ENCODE measurements around the gene MIER2. TPM values are rescaled to one million over a fixed set of nuclear protein-coding genes. Genes with fewer than 3 reads are reported as not detected.

Gene MIER2
- total and polyA plus RNA-seq, 5 donors = 14.7 to 23.1 (median 16.5) TPM

DNA sequence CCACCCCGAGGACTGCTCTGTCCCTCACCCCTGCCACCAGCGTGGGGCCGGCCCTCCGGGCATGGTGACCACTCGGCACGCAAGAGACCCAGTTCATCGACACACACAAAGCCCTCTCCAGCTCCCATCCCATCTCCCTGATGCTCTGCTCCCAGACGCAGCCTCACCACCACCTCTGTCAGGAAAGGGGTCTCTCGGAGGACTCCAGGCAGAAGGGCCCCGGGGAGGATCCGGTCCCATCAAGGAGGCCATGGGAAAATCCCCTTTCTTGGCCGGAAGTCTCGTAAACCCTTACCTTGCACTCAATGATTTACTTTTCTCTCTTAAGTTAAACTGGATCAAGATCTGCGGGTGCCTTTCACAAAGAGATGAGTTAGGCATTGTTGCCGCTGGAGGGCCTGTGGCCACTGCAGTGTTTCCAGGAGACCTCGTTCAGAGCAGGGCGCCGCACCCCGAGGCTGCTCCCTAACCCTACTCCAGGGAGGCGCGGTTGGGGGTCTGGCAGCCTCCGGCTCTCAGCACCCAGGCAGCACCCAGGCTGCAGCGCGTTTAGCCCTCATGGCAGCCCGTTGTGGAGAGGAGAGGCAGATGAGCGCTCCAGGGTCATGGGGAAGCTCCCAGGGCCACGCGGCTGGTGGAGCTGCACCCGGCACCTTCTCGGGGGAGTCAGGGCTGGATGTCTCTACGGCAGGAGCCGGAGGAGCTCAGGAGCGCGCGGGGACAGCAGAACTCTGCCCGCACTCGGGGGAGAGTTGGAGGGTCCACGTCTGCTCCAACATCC lies 33.4 kb upstream of the MIER2 start:
- Histone ChIP-seq H3K9me3 (ENCODE audit: control insufficient read depth, low read length) (no peaks in the 10 kb centered on the region), H3K4me3 (ENCODE audit: low read length) (no peak overlapping the region), H3K4me1 (ENCODE audit: control insufficient read depth, insufficient read depth, low read length) (no peaks in the 10 kb centered on the region), H3K27ac (ENCODE audit: low read length) (no peak overlapping the region), H3K27me3 (ENCODE audit: control insufficient read depth, insufficient read depth) (no peaks in the 10 kb centered on the region)
- DNase-seq (no peak), ATAC-seq (no peak)
- WGBS = 70% methylated on average over 38 of the region's 38 CpGs
- intact Hi-C loops (cut with DNase I) = no loop called here

DNA sequence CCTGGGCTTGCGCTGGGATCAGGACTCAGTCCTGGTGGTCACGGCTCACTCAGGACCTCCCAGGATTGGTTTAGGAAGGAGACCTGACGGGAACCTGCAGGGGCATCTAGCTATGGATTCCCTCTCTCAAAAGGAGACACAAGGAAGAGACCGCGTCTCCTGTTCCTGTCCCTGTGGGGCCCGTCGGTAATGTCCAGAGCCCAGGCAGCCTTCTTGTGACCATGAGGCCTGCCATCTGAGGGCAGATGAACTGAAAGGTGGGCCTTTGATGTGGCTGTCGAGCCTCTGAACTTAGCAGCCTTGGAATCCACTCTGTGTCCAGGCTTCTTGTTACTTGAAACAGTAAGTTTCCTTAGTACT lies 31.5 kb upstream of the MIER2 start:
- no peaks in the 10 kb centered on the region for H3K27me3 ChIP-seq (ENCODE audit: control insufficient read depth, insufficient read depth)
- intact Hi-C loops (cut with DNase I) = no loop called here

DNA sequence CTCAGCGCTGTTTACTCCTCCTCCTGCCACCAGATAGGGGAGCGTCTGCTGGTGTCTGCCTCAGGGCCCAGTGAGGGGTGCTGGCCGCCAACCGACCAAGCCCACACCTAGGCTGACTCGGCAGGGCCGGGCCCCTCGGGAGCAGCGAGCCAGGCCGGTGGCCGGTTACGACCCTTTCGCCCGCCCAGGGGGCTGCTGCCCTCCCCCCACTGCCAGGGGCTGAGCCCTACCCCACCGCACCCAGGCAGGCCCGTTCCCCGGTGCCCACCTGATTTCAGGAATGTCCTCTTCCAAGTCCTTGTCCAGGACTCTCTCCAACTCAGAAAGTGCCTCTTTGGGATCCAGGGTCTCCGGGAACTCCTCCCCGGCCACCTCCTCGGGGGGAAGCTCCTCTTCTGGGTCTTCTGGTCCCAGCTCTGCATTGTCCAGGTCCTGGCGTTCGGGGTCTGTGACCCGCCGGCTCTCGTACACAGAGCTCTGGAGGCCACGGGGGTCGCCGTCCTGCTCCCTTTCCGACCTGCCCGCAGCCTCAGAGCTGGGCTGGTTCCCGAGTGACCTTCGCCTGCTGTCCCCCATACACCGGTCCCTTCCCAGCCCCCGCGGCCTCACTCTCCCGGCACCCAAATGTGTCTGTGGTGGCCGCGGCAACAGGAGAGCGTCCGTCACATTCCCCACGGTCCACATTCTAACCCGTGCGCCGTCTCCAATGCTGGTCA lies 31.0 kb upstream of the MIER2 start:
- intact Hi-C loops (cut with DNase I) = no loop called here
- Histone ChIP-seq H3K27ac (ENCODE audit: low read length) (no peak overlapping the region), H3K4me1 (ENCODE audit: control insufficient read depth, insufficient read depth, low read length) (no peaks in the 10 kb centered on the region), H3K27me3 (ENCODE audit: control insufficient read depth, insufficient read depth) (no peaks in the 10 kb centered on the region), H3K9me3 (ENCODE audit: control insufficient read depth, low read length) (no peaks in the 10 kb centered on the region), H3K4me3 (ENCODE audit: low read length) (no peak overlapping the region)
- WGBS = 82% methylated on average over 43 of the region's 43 CpGs
- no peak for DNase-seq
- ATAC-seq = no peak

More for the DNA sequence above, 31.5 kb upstream of the MIER2 start:
- Histone ChIP-seq H3K4me3 (ENCODE audit: low read length) (no peak overlapping the region), H3K4me1 (ENCODE audit: control insufficient read depth, insufficient read depth, low read length) (no peaks in the 10 kb centered on the region), H3K9me3 (ENCODE audit: control insufficient read depth, low read length) (no peaks in the 10 kb centered on the region), H3K27ac (ENCODE audit: low read length) (no peak overlapping the region)
- WGBS = 95% methylated on average over 8 of the region's 8 CpGs
- ATAC-seq (no peak), DNase-seq (no peak)

- Histone ChIP-seq H3K9me3 (ENCODE audit: control insufficient read depth, low read length) (no peaks in the 10 kb centered on the region), H3K27me3 (ENCODE audit: control insufficient read depth, insufficient read depth) (no peaks in the 10 kb centered on the region), H3K4me3 (ENCODE audit: low read length) (no peak overlapping the region), H3K4me1 (ENCODE audit: control insufficient read depth, insufficient read depth, low read length) (no peaks in the 10 kb centered on the region), H3K27ac (ENCODE audit: low read length) (no peak overlapping the region)
- DNase-seq (no peak), ATAC-seq (no peak)
- WGBS = 74% methylated on average over 17 of the region's 17 CpGs
- intact Hi-C loops (cut with DNase I) = no loop called here
Observed at GRCh38 chr19:374886-375235, 30.3 kb upstream of the MIER2 start.

DNA sequence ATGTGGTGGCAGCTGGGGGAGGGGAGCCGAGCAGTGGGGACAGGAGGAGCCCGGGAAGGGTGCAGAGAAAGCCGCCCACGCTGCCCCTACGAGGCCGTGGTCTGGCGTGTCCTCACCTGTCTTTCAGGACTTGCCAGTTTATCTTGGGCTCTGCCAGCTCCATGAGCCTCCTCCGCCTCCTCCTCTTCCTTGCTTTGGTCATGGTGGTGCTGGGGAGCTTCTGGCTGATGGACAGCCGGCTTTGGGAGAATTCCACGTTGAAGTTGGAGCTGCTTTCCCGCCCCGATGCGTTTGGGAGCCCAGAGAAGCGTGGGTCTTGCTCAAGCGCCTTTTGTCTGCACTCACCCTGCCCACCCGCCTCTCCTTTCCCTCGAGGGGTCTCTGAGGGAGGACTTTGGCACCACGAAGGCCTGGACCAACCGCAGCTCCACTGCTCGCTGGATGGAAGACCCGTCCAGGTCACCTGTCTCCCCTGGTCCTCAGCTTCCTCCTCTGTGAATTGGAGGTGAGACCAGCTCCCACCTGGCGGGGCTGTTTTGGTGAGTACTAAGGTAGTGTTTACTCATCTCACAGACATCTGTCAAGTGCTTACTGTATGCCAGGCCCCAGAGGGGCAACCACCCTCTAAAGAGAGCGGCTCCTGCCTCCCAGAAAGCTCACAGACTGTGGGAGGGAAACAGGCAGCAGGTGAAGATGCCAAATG lies 29.7 kb upstream of the MIER2 start:
- DNase-seq (no peak), ATAC-seq (no peak)
- H3K9me3 ChIP-seq (ENCODE audit: control insufficient read depth, low read length) = no peaks in the 10 kb centered on the region
- no peaks in the 10 kb centered on the region for H3K4me1 ChIP-seq (ENCODE audit: control insufficient read depth, insufficient read depth, low read length)
- H3K4me3 ChIP-seq (ENCODE audit: low read length) = no peak overlapping the region
- intact Hi-C loops (cut with DNase I) = no loop called here
- 71% methylated on average over 23 of the region's 23 CpGs for WGBS
- no peak overlapping the region for H3K27ac ChIP-seq (ENCODE audit: low read length)
- H3K27me3 ChIP-seq (ENCODE audit: control insufficient read depth, insufficient read depth) = no peaks in the 10 kb centered on the region

DNA sequence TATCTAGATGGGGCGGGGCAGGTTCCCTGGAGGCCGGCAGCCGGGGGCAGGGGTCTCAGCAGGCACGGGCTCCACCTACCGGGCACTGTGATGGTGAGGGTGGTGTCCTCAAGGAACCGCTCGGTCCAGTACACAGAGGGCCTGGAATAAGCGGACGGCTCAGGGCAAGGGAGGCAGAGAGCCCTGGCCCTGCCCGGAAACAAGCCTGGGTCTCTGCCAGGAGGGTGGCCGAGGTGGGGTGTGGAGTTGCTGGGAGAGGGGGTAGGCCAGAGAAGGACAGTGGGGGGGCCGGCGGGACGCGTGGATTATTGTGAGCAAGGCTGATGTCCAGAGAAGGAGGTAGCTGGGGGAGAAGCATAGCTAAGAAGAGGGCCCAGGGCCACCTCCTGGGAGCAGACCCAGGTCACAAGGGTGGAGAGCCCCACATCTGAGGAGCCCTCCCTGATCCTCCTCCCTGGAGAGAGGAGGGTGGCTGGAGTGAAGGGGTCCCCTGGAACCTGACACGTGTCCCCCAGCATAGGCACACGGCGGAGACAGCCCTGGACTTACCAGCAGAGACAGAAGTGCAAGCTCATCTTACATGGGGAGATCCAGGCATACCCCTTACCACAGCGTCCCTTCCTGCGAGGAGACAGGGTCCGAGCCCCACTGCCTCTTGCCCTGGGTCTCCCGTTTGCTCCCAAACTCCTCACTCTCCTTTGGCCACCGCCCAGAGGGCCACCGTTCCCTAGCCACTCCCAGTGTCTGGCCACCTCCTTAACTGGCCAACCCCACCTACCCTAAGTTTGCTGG lies 29.0 kb upstream of the MIER2 start:
- Histone ChIP-seq H3K4me3 (ENCODE audit: low read length) (no peak overlapping the region), H3K27ac (ENCODE audit: low read length) (no peak overlapping the region), H3K9me3 (ENCODE audit: control insufficient read depth, low read length) (no peaks in the 10 kb centered on the region), H3K4me1 (ENCODE audit: control insufficient read depth, insufficient read depth, low read length) (no peaks in the 10 kb centered on the region), H3K27me3 (ENCODE audit: control insufficient read depth, insufficient read depth) (no peaks in the 10 kb centered on the region)
- DNase-seq = no peak
- WGBS = 73% methylated on average over 24 of the region's 24 CpGs
- peak in 1 of 2 donors; percentile 23 for ATAC-seq
- intact Hi-C loops (cut with DNase I) = no loop called here

- ATAC-seq (peak; percentile 59 to 71), DNase-seq (peak; percentile 74 to 86 (median 83))
- H3K4me1 ChIP-seq (ENCODE audit: control insufficient read depth, insufficient read depth, low read length) = no peaks in the 10 kb centered on the region
- H3K27ac ChIP-seq (ENCODE audit: low read length) = no peak overlapping the region
- WGBS = 33% methylated on average over 14 of the region's 14 CpGs
- no peaks in the 10 kb centered on the region for H3K9me3 ChIP-seq (ENCODE audit: control insufficient read depth, low read length)
- H3K27me3 ChIP-seq (ENCODE audit: control insufficient read depth, insufficient read depth) = no peaks in the 10 kb centered on the region
- H3K4me3 ChIP-seq (ENCODE audit: low read length) = no peak overlapping the region
- intact Hi-C loops (cut with DNase I) = no loop called here
Observed at GRCh38 chr19:372306-372890, 27.8 kb upstream of the MIER2 start.

DNA sequence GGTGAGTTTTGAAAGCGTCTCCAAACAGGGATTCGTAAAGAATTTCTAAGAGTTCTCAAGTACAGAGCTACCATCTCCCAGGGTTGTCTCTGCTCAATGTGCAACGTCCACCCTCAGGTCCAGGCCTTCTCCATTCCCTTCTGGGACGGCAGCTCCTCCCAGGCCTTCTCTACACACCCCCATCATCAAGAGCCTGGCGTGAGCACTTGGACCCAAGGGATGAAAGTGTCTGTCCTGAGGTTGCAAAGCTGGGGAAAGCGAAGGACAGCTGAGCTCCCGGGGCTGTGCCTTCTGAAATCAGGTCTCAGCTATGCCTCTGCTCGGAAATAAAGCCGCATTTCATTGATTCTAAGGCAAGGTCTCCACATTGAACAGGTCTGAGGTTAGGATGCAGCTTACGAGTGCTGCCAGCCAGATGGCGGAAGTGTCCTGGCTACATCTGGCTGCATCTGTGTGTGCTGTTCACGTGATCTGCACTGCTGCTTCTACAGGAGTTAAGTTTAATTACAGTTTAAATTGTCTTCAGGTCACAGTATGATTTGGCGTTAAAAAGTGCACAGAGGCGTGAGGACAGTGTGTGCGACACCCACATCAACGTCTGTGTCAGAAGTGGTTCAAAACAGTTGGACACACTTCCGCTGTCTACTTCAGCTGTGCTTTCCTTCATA lies 27.0 kb upstream of the MIER2 start:
- no peak for ATAC-seq
- WGBS = 57% methylated on average over 17 of the region's 17 CpGs
- Histone ChIP-seq H3K27ac (ENCODE audit: low read length) (no peak overlapping the region), H3K9me3 (ENCODE audit: control insufficient read depth, low read length) (no peaks in the 10 kb centered on the region), H3K4me1 (ENCODE audit: control insufficient read depth, insufficient read depth, low read length) (no peaks in the 10 kb centered on the region), H3K27me3 (ENCODE audit: control insufficient read depth, insufficient read depth) (no peaks in the 10 kb centered on the region), H3K4me3 (ENCODE audit: low read length) (no peak overlapping the region)
- no peak for DNase-seq
- intact Hi-C loops (cut with DNase I) = no loop called here

GRCh38 chr19:370641-371330 lies 26.2 kb upstream of the MIER2 start:
- no peak overlapping the region for H3K27ac ChIP-seq (ENCODE audit: low read length)
- no peaks in the 10 kb centered on the region for H3K27me3 ChIP-seq (ENCODE audit: control insufficient read depth, insufficient read depth)
- DNase-seq (no peak), ATAC-seq (no peak)
- WGBS = 85% methylated on average over 43 of the region's 43 CpGs
- intact Hi-C loops (cut with DNase I) = no loop called here
- no peaks in the 10 kb centered on the region for H3K4me1 ChIP-seq (ENCODE audit: control insufficient read depth, insufficient read depth, low read length)
- H3K9me3 ChIP-seq (ENCODE audit: control insufficient read depth, low read length) = no peaks in the 10 kb centered on the region
- no peak overlapping the region for H3K4me3 ChIP-seq (ENCODE audit: low read length)

DNA sequence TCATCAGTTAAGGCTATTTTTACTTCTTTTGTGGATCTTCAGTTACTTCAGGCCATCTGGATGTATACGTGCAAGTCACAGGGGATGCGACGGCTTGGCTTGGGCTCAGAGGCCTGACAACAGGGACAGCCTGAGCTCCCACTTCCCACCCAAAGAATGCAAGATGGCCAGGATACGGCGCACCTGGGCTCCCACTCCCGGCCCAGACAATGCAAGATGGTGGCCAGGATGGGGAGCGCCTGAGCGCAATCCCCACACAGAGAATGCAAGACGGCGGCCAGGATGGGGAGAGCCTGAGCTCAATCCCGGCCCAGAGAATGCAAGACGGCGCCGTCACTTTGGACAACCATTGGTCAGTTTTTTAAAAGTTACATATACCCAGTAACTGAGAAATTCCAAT lies 25.3 kb upstream of the MIER2 start:
- 92% methylated on average over 14 of the region's 14 CpGs for WGBS
- H3K27me3 ChIP-seq (ENCODE audit: control insufficient read depth, insufficient read depth) = no peaks in the 10 kb centered on the region
- no peaks in the 10 kb centered on the region for H3K4me1 ChIP-seq (ENCODE audit: control insufficient read depth, insufficient read depth, low read length)
- H3K27ac ChIP-seq (ENCODE audit: low read length) = no peak overlapping the region
- ATAC-seq (no peak), DNase-seq (no peak)
- H3K9me3 ChIP-seq (ENCODE audit: control insufficient read depth, low read length) = no peaks in the 10 kb centered on the region
- no peak overlapping the region for H3K4me3 ChIP-seq (ENCODE audit: low read length)
- intact Hi-C loops (cut with DNase I) = no loop called here
